ENCODE data around the gene DTNB. TPM values are rescaled to one million over a fixed set of nuclear protein-coding genes. Genes with fewer than 3 reads are reported as not detected.

DTNB gene
- total and polyA plus RNA-seq, 2 donors (not counting 1 experiment from before 2014, with no cell fraction given) = 5.1 to 5.4 TPM

DNA sequence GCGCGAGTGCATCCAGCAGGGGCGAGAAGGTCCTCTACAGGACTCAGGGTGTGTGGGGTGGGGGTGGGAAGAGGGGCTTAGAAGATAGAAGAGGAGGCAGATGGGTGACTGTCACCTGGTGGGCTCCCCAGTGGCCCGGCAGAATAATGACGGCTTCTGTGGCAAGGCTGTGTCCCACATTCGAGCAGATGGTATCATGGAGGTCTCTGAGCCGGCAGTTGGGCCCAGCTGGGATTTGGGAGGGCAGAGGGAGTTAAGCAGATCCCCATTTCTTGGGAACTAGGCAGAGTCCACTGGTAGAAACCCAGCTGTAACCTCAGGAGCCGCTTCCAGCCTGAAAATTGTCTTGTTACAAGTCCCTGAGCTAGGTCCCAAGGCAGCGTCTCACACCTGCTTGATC, 28.4 kb upstream of the DTNB start:
- H3K4me2 ChIP-seq (ENCODE audit: extremely low read depth, insufficient read depth, low read length) = no peak overlapping the region
- H2AFZ ChIP-seq (ENCODE audit: low read length) = no peak overlapping the region
- TF ChIP-seq EZH2 (IDR thresholded peaks at IDR 0.05; ENCODE audit: low read length, missing control alignments) (no peak), CTCF (conservative IDR thresholded peaks at IDR 0.05 in 1 of 2, IDR thresholded peaks at IDR 0.05 in 1 of 2; ENCODE audit: low read depth in 1 of 2, low read length in 2 of 2) (no peak)

DNA sequence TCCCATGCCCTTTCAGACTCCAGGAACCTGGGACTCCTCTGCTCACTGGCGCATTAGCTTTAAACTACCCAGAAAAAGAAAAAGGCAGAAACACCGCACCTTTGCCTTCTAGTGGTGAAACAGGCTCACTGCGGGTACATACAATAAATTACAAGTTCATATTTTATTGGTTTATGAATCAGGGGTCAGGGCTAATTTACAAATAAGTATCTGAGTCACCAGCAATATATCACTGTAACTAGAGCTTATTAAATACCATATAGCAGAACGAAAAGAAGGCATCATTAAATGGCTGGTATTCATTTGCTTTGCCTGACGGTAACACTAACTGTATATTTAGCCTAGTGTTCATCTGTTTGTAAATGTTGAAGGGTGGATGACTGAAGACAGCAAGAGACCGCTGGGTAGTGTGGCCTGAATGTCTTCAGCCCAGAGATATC, 26.9 kb upstream of the DTNB start:
- DNase-seq (ENCODE audit: low read depth in 2 of 2) = peak; percentile 33 to 78
- H3K4me3 ChIP-seq (replicated peaks in 1 of 4; ENCODE audit: control extremely low read depth in 1 of 4, insufficient read depth in 1 of 4, low read depth in 3 of 4, low read length in 4 of 4) = no peak overlapping the region

More for the DNA sequence above, 28.4 kb upstream of the DTNB start:
- Histone ChIP-seq H3K36me3 (ENCODE audit: control insufficient read depth, insufficient read depth, low read length) (no peaks in the 10 kb centered on the region), H3K4me1 (ENCODE audit: control insufficient read depth, extremely low read depth, insufficient read depth, low read length) (no peaks in the 10 kb centered on the region), H3K79me2 (ENCODE audit: control insufficient read depth, insufficient read depth, low read length) (no peaks in the 10 kb centered on the region), H3K9ac (ENCODE audit: insufficient read depth, low read length) (no peak overlapping the region), H3K4me3 (replicated peaks in 1 of 4; ENCODE audit: control extremely low read depth in 1 of 4, insufficient read depth in 1 of 4, low read depth in 3 of 4, low read length in 4 of 4) (no peak overlapping the region), H3K9me3 (ENCODE audit: control insufficient read depth, insufficient read depth, low read depth, low read length) (no peaks in the 10 kb centered on the region), H3K27me3 (ENCODE audit: control insufficient read depth, insufficient read depth, low read length) (peaks cover 12% of the 10 kb centered on the region), H4K20me1 (ENCODE audit: control insufficient read depth, extremely low read depth, insufficient read depth, low read length) (no peaks in the 10 kb centered on the region), H3K27ac (ENCODE audit: insufficient read depth, low read length) (no peak overlapping the region)
- no peak for DNase-seq (ENCODE audit: low read depth in 2 of 2)

GRCh38 chr2:25699216-25699615, 25.8 kb upstream of the DTNB start:
- no peak for DNase-seq (ENCODE audit: low read depth in 2 of 2)
- Histone ChIP-seq H3K27me3 (ENCODE audit: control insufficient read depth, insufficient read depth, low read length) (peaks cover 12% of the 10 kb centered on the region), H3K9me3 (ENCODE audit: control insufficient read depth, insufficient read depth, low read depth, low read length) (no peaks in the 10 kb centered on the region), H3K9ac (ENCODE audit: insufficient read depth, low read length) (no peak overlapping the region), H4K20me1 (ENCODE audit: control insufficient read depth, extremely low read depth, insufficient read depth, low read length) (no peaks in the 10 kb centered on the region), H3K79me2 (ENCODE audit: control insufficient read depth, insufficient read depth, low read length) (no peaks in the 10 kb centered on the region), H2AFZ (ENCODE audit: low read length) (no peak overlapping the region), H3K4me3 (replicated peaks in 1 of 4; ENCODE audit: control extremely low read depth in 1 of 4, insufficient read depth in 1 of 4, low read depth in 3 of 4, low read length in 4 of 4) (no peak overlapping the region), H3K36me3 (ENCODE audit: control insufficient read depth, insufficient read depth, low read length) (no peaks in the 10 kb centered on the region), H3K4me1 (ENCODE audit: control insufficient read depth, extremely low read depth, insufficient read depth, low read length) (no peaks in the 10 kb centered on the region), H3K4me2 (ENCODE audit: extremely low read depth, insufficient read depth, low read length) (no peak overlapping the region), H3K27ac (ENCODE audit: insufficient read depth, low read length) (no peak overlapping the region)
- TF ChIP-seq EZH2 (IDR thresholded peaks at IDR 0.05; ENCODE audit: low read length, missing control alignments) (no peak), CTCF (conservative IDR thresholded peaks at IDR 0.05 in 1 of 2, IDR thresholded peaks at IDR 0.05 in 1 of 2; ENCODE audit: low read depth in 1 of 2, low read length in 2 of 2) (no peak)

More for the DNA sequence above, 26.9 kb upstream of the DTNB start:
- H3K4me1 ChIP-seq (ENCODE audit: control insufficient read depth, extremely low read depth, insufficient read depth, low read length) = no peaks in the 10 kb centered on the region
- TF ChIP-seq CTCF (conservative IDR thresholded peaks at IDR 0.05 in 1 of 2, IDR thresholded peaks at IDR 0.05 in 1 of 2; ENCODE audit: low read depth in 1 of 2, low read length in 2 of 2) (peak; percentile 72 to 86), EZH2 (IDR thresholded peaks at IDR 0.05; ENCODE audit: low read length, missing control alignments) (no peak)
- no peaks in the 10 kb centered on the region for H3K9me3 ChIP-seq (ENCODE audit: control insufficient read depth, insufficient read depth, low read depth, low read length)
- no peak overlapping the region for H3K27ac ChIP-seq (ENCODE audit: insufficient read depth, low read length)
- no peak overlapping the region for H3K4me2 ChIP-seq (ENCODE audit: extremely low read depth, insufficient read depth, low read length)
- H3K36me3 ChIP-seq (ENCODE audit: control insufficient read depth, insufficient read depth, low read length) = no peaks in the 10 kb centered on the region
- no peak overlapping the region for H3K9ac ChIP-seq (ENCODE audit: insufficient read depth, low read length)
- peaks cover 12% of the 10 kb centered on the region for H3K27me3 ChIP-seq (ENCODE audit: control insufficient read depth, insufficient read depth, low read length)
- no peaks in the 10 kb centered on the region for H4K20me1 ChIP-seq (ENCODE audit: control insufficient read depth, extremely low read depth, insufficient read depth, low read length)
- H3K79me2 ChIP-seq (ENCODE audit: control insufficient read depth, insufficient read depth, low read length) = no peaks in the 10 kb centered on the region
- H2AFZ ChIP-seq (ENCODE audit: low read length) = no peak overlapping the region

Measured in fibroblast of lung (primary cell).